IMR-90 (cell line): ENCODE results near the gene CST9L. TPM values are rescaled to one million over a fixed set of nuclear protein-coding genes. Genes with fewer than 3 reads are reported as not detected.

ENCODE experiments used
- ATAC-seq: fragments of 200-7000 bp; cut with Tn5 transposase; 2 replicates; pipeline ENCODE4 v1.9.1; 2020; ENCODE audit warnings: low read depth, mild to moderate bottlenecking, moderate library complexity
- BruUV-seq: library from RNA; stranded (reverse); fragments of 400-500 nt; replicated peaks from 2 replicates; lab custom pipeline; 2021; lab: Mats Ljungman, UMichigan
- CTCF ChIA-PET: fragments of 300-600 bp; formaldehyde crosslinking; extraction: SDS; loops from one replicate; lab custom pipeline; 2021; ENCODE audit warnings: antibody characterized with exemption; lab: Yijun Ruan, JAX
- POLR2A ChIA-PET: fragments of 300-600 bp; sonication (Branson Sonifier 250); formaldehyde crosslinking; loops from one replicate; lab custom pipeline; 2022; ENCODE audit warnings: antibody characterized with exemption; ENCODE audit not compliant: unreplicated experiment; lab: Charles Lee
- DNase-seq: peaks from one replicate; pipeline ENCODE4 v3.0.0; 2013
- H2AFZ ChIP-seq: replicated peaks from 2 replicates; pipeline ENCODE3; 2013; ENCODE audit warnings: low read length, mild to moderate bottlenecking; ENCODE audit not compliant: poor library complexity
- H2AK5ac ChIP-seq: 2 replicates; pipeline ENCODE4 v1.6.1; 2013; ENCODE audit warnings: low read depth, low read length, inconsistent platforms
- H2AK9ac ChIP-seq: replicated peaks from 2 replicates; pipeline ENCODE3; 2013; ENCODE audit warnings: mild to moderate bottlenecking, low read depth, low read length, moderate library complexity; ENCODE audit not compliant: poor library complexity
- H2BK120ac ChIP-seq: 2 replicates; pipeline ENCODE4 v1.6.1; 2013; ENCODE audit warnings: low read depth, low read length, inconsistent platforms
- H2BK15ac ChIP-seq: 3 replicates; pipeline ENCODE4 v1.6.1; 2013; ENCODE audit warnings: low read depth, low read length, inconsistent platforms
- H2BK20ac ChIP-seq: 2 replicates; pipeline ENCODE4 v1.6.1; 2013; ENCODE audit warnings: low read depth, mild to moderate bottlenecking, inconsistent platforms, low read length, moderate library complexity
- H2BK5ac ChIP-seq: 2 replicates; pipeline ENCODE4 v1.6.1; 2013; ENCODE audit warnings: mild to moderate bottlenecking, low read depth, low read length, inconsistent platforms; ENCODE audit not compliant: poor library complexity, severe bottlenecking
- H3K14ac ChIP-seq: replicated peaks from 2 replicates; pipeline ENCODE4 v1.6.1; 2013; ENCODE audit warnings: low read depth, low read length, inconsistent platforms
- H3K18ac ChIP-seq: 2 replicates; pipeline ENCODE4 v1.6.1; 2013; ENCODE audit warnings: low read depth, low read length, control low read depth
- H3K23ac ChIP-seq: 2 replicates; pipeline ENCODE4 v1.6.1; 2013; ENCODE audit warnings: low read depth, low read length, inconsistent platforms
- H3K27ac ChIP-seq: 2 replicates; pipeline ENCODE4 v1.5.1; 2013; ENCODE audit warnings: mild to moderate bottlenecking, control low read depth, low read length; ENCODE audit not compliant: insufficient read depth
- H3K27me3 ChIP-seq: 2 replicates; pipeline ENCODE4 v1.6.1; 2013; ENCODE audit warnings: low read length; ENCODE audit not compliant: control insufficient read depth, insufficient read depth
- H3K36me3 ChIP-seq: 2 replicates; pipeline ENCODE4 v1.6.1; 2013; ENCODE audit warnings: low read length, mixed read lengths; ENCODE audit not compliant: control insufficient read depth, insufficient read depth
- H3K4ac ChIP-seq: 2 replicates; pipeline ENCODE4 v1.6.1; 2013; ENCODE audit warnings: low read depth, low read length, inconsistent platforms
- H3K4me1 ChIP-seq: 2 replicates; pipeline ENCODE4 v1.6.1; 2013; ENCODE audit warnings: low read length, mixed read lengths; ENCODE audit not compliant: control insufficient read depth, insufficient read depth
- H3K4me2 ChIP-seq: 2 replicates; pipeline ENCODE4 v1.6.1; 2013; ENCODE audit warnings: low read depth, mild to moderate bottlenecking, control low read depth, low read length, moderate library complexity
- H3K4me3 ChIP-seq: 2 replicates; pipeline ENCODE4 v1.5.1; 2013; ENCODE audit warnings: low read depth, mild to moderate bottlenecking, control low read depth, low read length, moderate library complexity; ENCODE audit not compliant: insufficient read depth
- H3K56ac ChIP-seq: 2 replicates; pipeline ENCODE4 v1.6.1; 2013; ENCODE audit warnings: low read length, inconsistent platforms; ENCODE audit not compliant: insufficient read depth; ENCODE audit errors: extremely low read depth
- H3K79me1 ChIP-seq, 2 experiments: 2 replicates each; pipeline ENCODE4 v1.6.1; 2013; ENCODE audit warnings: low read length in 2 of 2, inconsistent platforms in 1 of 2, low read depth in 1 of 2
- H3K9ac ChIP-seq: 2 replicates; pipeline ENCODE4 v1.6.1; 2013; ENCODE audit warnings: low read depth, low read length, control low read depth
- H3K9me1 ChIP-seq: 2 replicates; pipeline ENCODE4 v1.6.1; 2013; ENCODE audit warnings: low read length, inconsistent platforms; ENCODE audit not compliant: insufficient read depth
- H3K9me3 ChIP-seq: 2 replicates; pipeline ENCODE4 v1.6.1; 2013; ENCODE audit warnings: low read length; ENCODE audit not compliant: control insufficient read depth, insufficient read depth
- H4K20me1 ChIP-seq: 2 replicates; pipeline ENCODE4 v1.6.1; 2013; ENCODE audit warnings: low read length, inconsistent platforms; ENCODE audit not compliant: insufficient read depth
- H4K5ac ChIP-seq: 2 replicates; pipeline ENCODE4 v1.6.1; 2013; ENCODE audit warnings: mild to moderate bottlenecking, low read depth, low read length, control low read depth
- H4K8ac ChIP-seq, 2 experiments: 2 replicates each; pipeline ENCODE4 v1.6.1; 2013; ENCODE audit warnings: low read depth in 2 of 2, low read length in 2 of 2, control low read depth in 1 of 2, inconsistent platforms in 1 of 2
- H4K91ac ChIP-seq: 2 replicates; pipeline ENCODE4 v1.6.1; 2013; ENCODE audit warnings: low read depth, low read length, inconsistent platforms; ENCODE audit not compliant: insufficient read depth
- BHLHE40 ChIP-seq: fragments of 150-350 bp; IDR thresholded peaks from 2 replicates; pipeline ENCODE4 v1.6.1; 2016; ENCODE audit warnings: mild to moderate bottlenecking, low read depth, low read length
- CEBPB ChIP-seq: IDR thresholded peaks from 2 replicates; pipeline ENCODE4 v1.6.1; 2012; ENCODE audit warnings: low read depth, low read length, improper control_type of control experiment
- CHD1 ChIP-seq: IDR thresholded peaks from 2 replicates; pipeline ENCODE4 v1.6.1; 2012; ENCODE audit warnings: low read depth, low read length, improper control_type of control experiment
- FOS ChIP-seq: fragments of 150-350 bp; IDR thresholded peaks from 2 replicates; pipeline ENCODE4 v1.6.1; 2016; ENCODE audit warnings: low read depth, low read length
- MAFK ChIP-seq: IDR thresholded peaks from 2 replicates; pipeline ENCODE4 v1.6.1; 2012; ENCODE audit warnings: low read depth, low read length, improper control_type of control experiment
- MAZ ChIP-seq: IDR thresholded peaks from 2 replicates; pipeline ENCODE4 v1.6.1; 2012; ENCODE audit warnings: low read depth, mild to moderate bottlenecking, low read length, improper control_type of control experiment, moderate library complexity, borderline replicate concordance
- MXI1 ChIP-seq: IDR thresholded peaks from 2 replicates; pipeline ENCODE4 v1.6.1; 2012; ENCODE audit warnings: low read depth, mild to moderate bottlenecking, low read length, moderate library complexity, borderline replicate concordance
- NFE2L2 ChIP-seq: fragments of 150-350 bp; IDR thresholded peaks from 2 replicates; pipeline ENCODE4 v1.6.1; 2016; ENCODE audit warnings: low read depth, mild to moderate bottlenecking, low read length
- POLR2A ChIP-seq: IDR thresholded peaks from 2 replicates; pipeline ENCODE4 v1.6.1; 2012; ENCODE audit warnings: mild to moderate bottlenecking, low read depth, low read length
- RAD21 ChIP-seq: IDR thresholded peaks from 2 replicates; pipeline ENCODE4 v1.6.1; 2012; ENCODE audit warnings: low read length, improper control_type of control experiment
- RCOR1 ChIP-seq: IDR thresholded peaks from 2 replicates; pipeline ENCODE4 v1.6.1; 2012; ENCODE audit warnings: mild to moderate bottlenecking, low read length, improper control_type of control experiment; ENCODE audit not compliant: insufficient replicate concordance
- RFX5 ChIP-seq: IDR thresholded peaks from 2 replicates; pipeline ENCODE4 v1.8.0; 2012; ENCODE audit warnings: low read depth, mild to moderate bottlenecking, low read length, moderate library complexity
- SMC3 ChIP-seq: fragments of 150-350 bp; IDR thresholded peaks from 2 replicates; pipeline ENCODE4 v1.6.1; 2016; ENCODE audit warnings: low read depth, mild to moderate bottlenecking, antibody characterized with exemption, low read length, moderate library complexity
- USF2 ChIP-seq: fragments of 150-350 bp; IDR thresholded peaks from 2 replicates; pipeline ENCODE4 v1.6.1; 2017; ENCODE audit warnings: mild to moderate bottlenecking, antibody characterized with exemption, low read length, low read depth
- WGBS, 2 experiments: methylation state at CpG; one replicate each; pipeline versions ENCODE4 v1.1.5 to v1.1.7; 2013; ENCODE audit warnings: missing lambda C conversion rate in 2 of 2; ENCODE audit not compliant: insufficient read length in 1 of 2; ENCODE audit errors: extremely low coverage in 2 of 2; 5-methylcytosine and 5-hydroxymethylcytosine counted together
- dilution Hi-C: fragments of 300-500 bp; cut with HindIII; formaldehyde crosslinking; loops from one replicate; pipeline ENCODE4 v1.14.3; 2018; ENCODE audit warnings: low sequenced_read_pairs; ENCODE audit not compliant: unreplicated experiment
- in situ Hi-C: fragments of 300-500 bp; cut with MboI; formaldehyde crosslinking; loops from 3 replicates; pipeline ENCODE4 v1.14.3; 2019; ENCODE audit warnings: low sequenced_read_pairs, inconsistent platforms, mixed read lengths
- intact Hi-C: fragments of 100-400 bp; cut with micrococcal nuclease; formaldehyde crosslinking; loops from 2 replicates; pipeline ENCODE4 v1.10.0; 2022
- polyA plus RNA-seq, 3 experiments: library from polyadenylated mRNA; depleted of rRNA; stranded (reverse); fragments of >200 nt; gene quantifications; 2 replicates each; pipeline ENCODE4 v1.2.3, GENCODE V29; 2012; ENCODE audit warnings: low replicate concordance in 1 of 3
- total RNA-seq: library from RNA; depleted of rRNA; stranded (reverse); fragments of >200 nt; gene quantifications from 2 replicates; pipeline ENCODE4 v1.2.3, GENCODE V29; 2012
- TF ChIP-seq, protein P1 (sequence below): conservative IDR thresholded peaks from 2 replicates; pipeline ENCODE4 v1.5.1; 2012; ENCODE audit warnings: mild to moderate bottlenecking, low read depth, low read length, improper control_type of control experiment
- TF ChIP-seq, protein P2 (sequence below): fragments of 150-350 bp; IDR thresholded peaks from 2 replicates; pipeline ENCODE4 v1.6.1; 2016; ENCODE audit warnings: low read depth, mild to moderate bottlenecking, low read length, moderate library complexity, borderline replicate concordance

Gene CST9L
- total and polyA plus RNA-seq, 2 of the 4 experiments (the other 2 are of a cell fraction) = not detected

DNA sequence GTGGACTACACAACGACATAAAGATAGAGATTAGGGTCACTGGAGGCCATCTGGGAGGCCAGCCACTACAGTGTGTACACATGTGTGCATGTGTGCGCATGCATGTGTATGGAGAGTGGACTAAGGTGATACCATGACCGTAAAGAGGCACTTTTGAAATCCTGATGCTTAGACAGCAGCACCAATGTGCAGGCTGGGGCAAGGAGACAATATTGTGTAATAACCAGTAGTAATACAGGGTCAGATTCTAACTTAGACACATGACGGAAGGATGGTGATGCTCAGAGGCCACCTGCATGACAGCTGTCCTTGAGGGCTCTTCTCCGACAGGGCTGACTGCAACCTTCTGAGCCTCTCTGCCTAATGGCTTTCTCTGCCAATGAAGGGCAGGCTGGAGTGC, 25.5 kb downstream of the CST9L start:
- no peak overlapping the region for H3K4ac ChIP-seq
- H3K4me2 ChIP-seq = no peak overlapping the region
- H2BK5ac ChIP-seq = no peak overlapping the region
- no peak overlapping the region for H2BK20ac ChIP-seq
- ChIA-PET CTCF (no interaction called here), POLR2A (no interaction called here)
- no peak overlapping the region for H3K4me3 ChIP-seq
- H2AK9ac ChIP-seq = no peak overlapping the region
- WGBS, 2 experiments = 42% methylated on average over 2 of the region's 5 CpGs; no CpG with 5 or more reads in 1 of the 2 experiments
- no peak overlapping the region for H2BK120ac ChIP-seq
- no peaks in the 10 kb centered on the region; the same call in 1 of the 2 replicates for H3K9me1 ChIP-seq
- no peaks in the 10 kb centered on the region for H3K36me3 ChIP-seq
- no peak overlapping the region for H2AK5ac ChIP-seq
- H3K27ac ChIP-seq = no peak overlapping the region
- H3K23ac ChIP-seq = no peak overlapping the region
- H2BK15ac ChIP-seq = no peak overlapping the region
- no peak overlapping the region for H4K5ac ChIP-seq
- no peaks in the 10 kb centered on the region for H3K4me1 ChIP-seq
- dilution Hi-C loops (no loop called here), in situ Hi-C loops (no loop called here), intact Hi-C loops (no loop called here)
- no peak overlapping the region for H2AFZ ChIP-seq
- no peak overlapping the region for H4K91ac ChIP-seq
- no peak overlapping the region for H3K56ac ChIP-seq
- H4K8ac ChIP-seq = no peak overlapping the region
- no peaks in the 10 kb centered on the region for H3K9me3 ChIP-seq
- DNase-seq = no peak
- H3K14ac ChIP-seq = no peak overlapping the region
- H3K18ac ChIP-seq = no peak overlapping the region
- no TSS peak for BruUV-seq
- TF ChIP-seq CEBPB = no peak
- TF ChIP-seq RAD21 = no peak
- no peak for TF ChIP-seq BHLHE40
- no peak for TF ChIP-seq NFE2L2
- TF ChIP-seq, protein P1, sequence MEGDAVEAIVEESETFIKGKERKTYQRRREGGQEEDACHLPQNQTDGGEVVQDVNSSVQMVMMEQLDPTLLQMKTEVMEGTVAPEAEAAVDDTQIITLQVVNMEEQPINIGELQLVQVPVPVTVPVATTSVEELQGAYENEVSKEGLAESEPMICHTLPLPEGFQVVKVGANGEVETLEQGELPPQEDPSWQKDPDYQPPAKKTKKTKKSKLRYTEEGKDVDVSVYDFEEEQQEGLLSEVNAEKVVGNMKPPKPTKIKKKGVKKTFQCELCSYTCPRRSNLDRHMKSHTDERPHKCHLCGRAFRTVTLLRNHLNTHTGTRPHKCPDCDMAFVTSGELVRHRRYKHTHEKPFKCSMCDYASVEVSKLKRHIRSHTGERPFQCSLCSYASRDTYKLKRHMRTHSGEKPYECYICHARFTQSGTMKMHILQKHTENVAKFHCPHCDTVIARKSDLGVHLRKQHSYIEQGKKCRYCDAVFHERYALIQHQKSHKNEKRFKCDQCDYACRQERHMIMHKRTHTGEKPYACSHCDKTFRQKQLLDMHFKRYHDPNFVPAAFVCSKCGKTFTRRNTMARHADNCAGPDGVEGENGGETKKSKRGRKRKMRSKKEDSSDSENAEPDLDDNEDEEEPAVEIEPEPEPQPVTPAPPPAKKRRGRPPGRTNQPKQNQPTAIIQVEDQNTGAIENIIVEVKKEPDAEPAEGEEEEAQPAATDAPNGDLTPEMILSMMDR = no peak
- no peak for TF ChIP-seq USF2
- TF ChIP-seq RFX5 = no peak
- TF ChIP-seq FOS = no peak
- TF ChIP-seq MXI1 = no peak
- TF ChIP-seq MAZ = no peak
- no peak for TF ChIP-seq RCOR1
- no peak for TF ChIP-seq SMC3
- TF ChIP-seq POLR2A = no peak
- TF ChIP-seq, protein P2, sequence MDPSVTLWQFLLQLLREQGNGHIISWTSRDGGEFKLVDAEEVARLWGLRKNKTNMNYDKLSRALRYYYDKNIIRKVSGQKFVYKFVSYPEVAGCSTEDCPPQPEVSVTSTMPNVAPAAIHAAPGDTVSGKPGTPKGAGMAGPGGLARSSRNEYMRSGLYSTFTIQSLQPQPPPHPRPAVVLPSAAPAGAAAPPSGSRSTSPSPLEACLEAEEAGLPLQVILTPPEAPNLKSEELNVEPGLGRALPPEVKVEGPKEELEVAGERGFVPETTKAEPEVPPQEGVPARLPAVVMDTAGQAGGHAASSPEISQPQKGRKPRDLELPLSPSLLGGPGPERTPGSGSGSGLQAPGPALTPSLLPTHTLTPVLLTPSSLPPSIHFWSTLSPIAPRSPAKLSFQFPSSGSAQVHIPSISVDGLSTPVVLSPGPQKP = no peak
- no peak for TF ChIP-seq MAFK
- TF ChIP-seq CHD1 = no peak
- no peak overlapping the region for H3K9ac ChIP-seq
- H4K20me1 ChIP-seq = no peaks in the 10 kb centered on the region
- ATAC-seq = no peak
- H3K79me1 ChIP-seq = no peaks in the 10 kb centered on the region
- no peaks in the 10 kb centered on the region for H3K27me3 ChIP-seq
